ENCODE measurements around the gene EIPR1.

The EIPR1 gene

DNA sequence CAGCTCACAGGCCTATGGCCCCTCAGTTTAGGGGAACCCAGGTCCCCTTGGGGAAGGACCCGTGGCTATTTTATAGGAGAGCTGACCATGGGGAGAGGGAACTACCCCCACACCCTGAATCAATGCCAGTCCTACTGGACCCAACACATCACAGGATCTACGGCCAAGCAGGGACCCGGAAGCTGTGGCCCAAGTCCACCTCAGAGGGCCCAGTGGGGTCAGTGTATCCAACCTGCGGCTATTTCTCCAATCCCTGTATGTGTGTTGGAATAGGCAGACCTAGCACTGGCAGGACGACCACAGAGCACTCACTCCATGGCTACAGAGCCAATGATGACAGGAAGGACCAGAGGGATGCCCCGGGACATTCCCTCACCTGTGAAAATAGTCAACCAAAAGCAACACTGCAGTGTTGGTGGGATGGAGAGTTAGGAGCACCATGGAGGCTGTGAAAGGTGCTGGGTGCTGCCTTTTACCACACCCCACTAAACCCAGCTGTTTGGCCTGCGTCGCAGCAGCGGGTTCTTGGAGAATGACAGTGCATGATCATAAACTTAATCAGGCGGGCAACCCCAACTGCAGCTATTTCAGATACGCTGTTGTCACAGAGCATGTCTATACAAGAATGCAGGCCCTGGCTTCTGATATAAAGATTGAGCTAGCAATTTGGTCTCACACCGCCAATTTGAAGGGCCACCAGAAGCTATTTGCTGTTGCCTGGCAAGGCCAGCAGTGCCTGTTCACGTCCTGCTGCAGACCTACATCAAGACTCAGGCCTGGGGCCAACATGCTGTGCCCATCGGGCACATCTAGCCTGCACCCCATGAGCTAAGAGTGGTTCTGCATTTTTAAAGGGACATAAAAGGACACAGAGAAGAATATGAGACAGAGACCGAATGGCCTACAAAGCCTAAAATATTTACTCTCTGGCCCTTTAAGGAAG, 110.4 kb downstream of the EIPR1 start:
- DNase-seq: no peak
- in situ Hi-C loops (cut with HindIII; ENCODE audit: low pct_ligation_motif_present, low pct_unique_long_range_greater_than_20kb, low sequenced_read_pairs): no loop called here

GRCh38 chr2:3265981-3266924, 111.4 kb downstream of the EIPR1 start:
- DNase-seq: no peak
- in situ Hi-C loops (cut with HindIII; ENCODE audit: low pct_ligation_motif_present, low pct_unique_long_range_greater_than_20kb, low sequenced_read_pairs): no loop called here

GRCh38 chr2:3265471-3265870, 112.1 kb downstream of the EIPR1 start:
- in situ Hi-C loops (cut with HindIII; ENCODE audit: low pct_ligation_motif_present, low pct_unique_long_range_greater_than_20kb, low sequenced_read_pairs): no loop called here
- DNase-seq: no peak

- in situ Hi-C loops (cut with HindIII; ENCODE audit: low pct_ligation_motif_present, low pct_unique_long_range_greater_than_20kb, low sequenced_read_pairs): no loop called here
- no peak for DNase-seq
These were observed 113.4 kb downstream of the EIPR1 start for GRCh38 chr2:3264010-3264744.

GRCh38 chr2:3263487-3263886, 114.1 kb downstream of the EIPR1 start:
- no peak for DNase-seq
- in situ Hi-C loops (cut with HindIII; ENCODE audit: low pct_ligation_motif_present, low pct_unique_long_range_greater_than_20kb, low sequenced_read_pairs): no loop called here

DNA sequence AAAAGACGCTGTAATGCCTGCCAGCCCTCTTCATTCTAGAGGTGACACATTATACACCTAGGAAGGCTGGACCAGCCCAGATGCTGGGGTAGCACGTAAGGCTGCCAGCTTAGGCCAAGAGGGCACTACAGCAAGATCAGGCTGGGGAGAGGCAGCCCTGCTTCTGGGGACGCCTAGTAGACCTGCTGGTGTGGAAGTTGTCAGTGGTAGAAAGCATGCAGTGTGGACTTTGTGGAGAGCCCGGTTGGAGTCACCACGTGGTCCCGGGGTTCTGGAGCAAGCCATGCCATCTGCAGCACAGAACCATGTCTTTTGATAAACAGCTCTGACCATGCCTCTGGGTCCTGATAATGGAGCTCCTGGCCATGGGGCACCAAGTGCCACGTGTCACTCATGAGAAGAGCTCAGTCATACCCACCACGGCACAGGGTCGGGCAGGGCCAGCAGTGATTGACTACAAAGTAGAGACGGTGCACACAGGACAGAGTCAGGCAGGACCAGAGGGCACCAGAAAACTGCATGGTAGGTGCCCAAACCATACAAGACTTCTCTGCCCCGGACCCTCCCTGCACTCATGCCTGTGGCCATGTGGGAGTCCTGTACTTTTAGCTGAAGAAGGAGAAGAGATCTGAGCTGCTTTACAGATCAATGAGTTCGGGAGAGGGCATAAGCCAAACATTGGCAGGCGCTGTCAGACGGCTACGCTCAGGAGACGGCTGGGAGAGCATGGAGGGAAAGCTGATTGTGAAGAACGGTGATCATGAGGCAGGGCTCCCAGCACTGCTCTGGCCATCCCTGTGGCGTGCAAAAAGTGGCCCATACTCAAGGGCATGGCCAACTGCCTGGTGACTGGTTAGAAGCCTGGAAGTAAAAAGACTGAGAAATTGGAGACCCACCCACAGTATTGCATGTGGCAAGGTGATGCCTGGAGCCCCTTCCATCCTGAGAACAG, 114.9 kb downstream of the EIPR1 start:
- in situ Hi-C loops (cut with HindIII; ENCODE audit: low pct_ligation_motif_present, low pct_unique_long_range_greater_than_20kb, low sequenced_read_pairs): no loop called here
- DNase-seq: no peak

GRCh38 chr2:3261511-3261910, 116.1 kb downstream of the EIPR1 start:
- in situ Hi-C loops (cut with HindIII; ENCODE audit: low pct_ligation_motif_present, low pct_unique_long_range_greater_than_20kb, low sequenced_read_pairs): no loop called here
- no peak for DNase-seq

DNA sequence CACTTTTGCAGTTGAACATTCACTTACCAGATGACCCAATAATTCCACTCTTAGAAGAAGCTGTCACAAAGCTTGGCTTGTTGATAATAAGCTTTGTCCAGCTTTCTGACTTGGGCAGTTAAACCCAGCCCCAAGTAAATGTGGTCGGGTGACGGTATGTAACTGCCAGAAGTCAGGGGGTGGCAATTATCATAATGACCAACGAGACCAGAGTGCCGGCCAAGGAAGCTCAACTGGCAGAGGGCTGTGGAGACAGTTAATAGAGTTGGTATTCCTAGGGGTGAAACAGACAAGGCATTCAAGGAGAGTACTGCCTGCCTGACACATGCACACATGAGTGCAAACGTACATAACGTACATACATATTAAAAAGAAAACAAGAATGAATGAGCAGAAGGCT, 116.7 kb downstream of the EIPR1 start:
- in situ Hi-C loops (cut with HindIII; ENCODE audit: low pct_ligation_motif_present, low pct_unique_long_range_greater_than_20kb, low sequenced_read_pairs): no loop called here

DNA sequence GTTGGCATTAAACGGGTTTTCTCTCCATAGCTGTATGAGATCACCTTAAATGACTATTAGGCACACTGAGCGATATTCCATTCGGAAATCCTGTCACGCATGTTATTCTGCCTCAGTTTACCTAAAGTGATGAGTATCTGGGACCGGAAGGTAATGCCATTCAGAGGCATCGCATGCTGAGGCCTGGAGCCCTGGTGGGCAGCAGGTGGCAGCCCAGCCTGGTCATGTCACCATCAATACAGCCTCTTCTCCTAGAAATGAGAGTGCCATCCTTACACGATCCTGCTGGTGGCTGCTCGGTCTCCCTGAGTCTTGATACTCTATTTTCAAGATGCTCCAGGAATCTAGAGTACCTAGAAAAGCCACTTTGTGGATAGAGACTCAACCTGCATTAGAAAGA, 119.8 kb downstream of the EIPR1 start:
- no peak for DNase-seq
- in situ Hi-C loops (cut with HindIII; ENCODE audit: low pct_ligation_motif_present, low pct_unique_long_range_greater_than_20kb, low sequenced_read_pairs): no loop called here

More for the DNA sequence above, 116.7 kb downstream of the EIPR1 start:
- DNase-seq: no peak

GRCh38 chr2:3257166-3257565, 120.5 kb downstream of the EIPR1 start:
- in situ Hi-C loops (cut with HindIII; ENCODE audit: low pct_ligation_motif_present, low pct_unique_long_range_greater_than_20kb, low sequenced_read_pairs): no loop called here
- DNase-seq: no peak

DNA sequence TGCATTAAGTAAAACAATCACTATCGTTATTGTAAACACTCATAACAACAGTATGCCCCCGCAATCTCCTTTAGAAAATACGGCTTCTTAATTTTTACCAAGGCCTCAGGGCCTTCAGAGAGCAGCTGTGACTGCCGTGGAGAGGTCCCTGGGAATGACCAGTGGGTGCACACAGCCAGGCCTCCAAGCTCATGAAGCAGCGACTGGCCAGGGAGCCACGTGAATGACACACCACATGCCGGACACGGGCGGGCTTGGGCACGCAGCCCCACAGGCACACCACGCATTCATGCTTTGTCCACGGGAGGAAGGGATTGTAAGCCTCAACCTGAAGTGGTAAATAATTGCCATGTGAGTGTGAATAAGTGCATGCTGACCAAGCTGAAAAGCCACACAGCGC, 121.0 kb downstream of the EIPR1 start:
- in situ Hi-C loops (cut with HindIII; ENCODE audit: low pct_ligation_motif_present, low pct_unique_long_range_greater_than_20kb, low sequenced_read_pairs): no loop called here
- no peak for DNase-seq

DNA sequence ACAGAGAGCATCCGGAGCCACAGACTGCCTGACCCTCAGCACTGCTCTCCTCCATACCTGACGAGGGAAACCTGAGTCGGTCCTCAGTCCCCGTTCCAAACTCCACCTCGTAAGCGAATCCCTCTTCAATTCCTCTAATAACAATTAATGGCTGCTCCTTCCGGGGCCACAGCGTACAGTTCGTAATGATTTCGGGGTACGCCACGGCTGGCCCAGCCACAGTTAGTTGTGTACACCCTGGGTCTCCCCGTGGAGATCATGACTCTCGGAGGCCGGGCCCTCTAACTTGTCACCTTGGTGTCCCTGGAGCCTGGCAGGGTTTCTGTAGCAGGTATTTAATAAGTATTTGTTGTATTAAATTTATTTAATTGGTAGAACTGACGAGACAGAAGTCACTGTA, 121.5 kb downstream of the EIPR1 start:
- in situ Hi-C loops (cut with HindIII; ENCODE audit: low pct_ligation_motif_present, low pct_unique_long_range_greater_than_20kb, low sequenced_read_pairs): no loop called here
- DNase-seq: no peak

- in situ Hi-C loops (cut with HindIII; ENCODE audit: low pct_ligation_motif_present, low pct_unique_long_range_greater_than_20kb, low sequenced_read_pairs): no loop called here
- peak; percentile 55 for DNase-seq
These were observed 123.1 kb downstream of the EIPR1 start for GRCh38 chr2:3254442-3254941.

DNA sequence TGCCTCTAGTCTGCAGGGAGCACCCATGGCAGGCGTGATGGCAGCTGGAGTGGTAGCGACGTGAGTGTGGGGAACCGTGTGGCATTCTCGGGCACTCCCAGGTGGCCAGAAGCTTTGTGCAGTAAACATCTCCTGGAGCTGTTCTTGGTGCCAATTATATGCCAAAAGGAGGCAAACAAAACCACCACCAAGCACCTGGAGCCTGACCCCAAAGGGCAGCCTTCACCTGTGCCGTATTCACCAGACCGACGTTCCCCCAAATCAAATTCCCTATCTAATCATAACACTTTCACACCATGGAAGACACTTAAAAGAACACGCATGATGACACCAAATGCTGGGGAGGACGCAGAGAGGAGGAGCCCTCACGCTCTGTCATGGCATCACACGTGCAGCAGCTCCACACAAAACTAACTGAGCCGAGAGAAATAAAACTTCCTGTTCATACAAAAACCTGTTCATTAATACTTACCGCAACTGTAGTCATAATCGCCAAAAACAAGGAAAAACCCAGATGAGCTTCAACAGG, 123.6 kb downstream of the EIPR1 start:
- in situ Hi-C loops (cut with HindIII; ENCODE audit: low pct_ligation_motif_present, low pct_unique_long_range_greater_than_20kb, low sequenced_read_pairs): no loop called here
- no peak for DNase-seq

GRCh38 chr2:3251946-3252345, 125.7 kb downstream of the EIPR1 start:
- DNase-seq: no peak
- in situ Hi-C loops (cut with HindIII; ENCODE audit: low pct_ligation_motif_present, low pct_unique_long_range_greater_than_20kb, low sequenced_read_pairs): no loop called here

DNA sequence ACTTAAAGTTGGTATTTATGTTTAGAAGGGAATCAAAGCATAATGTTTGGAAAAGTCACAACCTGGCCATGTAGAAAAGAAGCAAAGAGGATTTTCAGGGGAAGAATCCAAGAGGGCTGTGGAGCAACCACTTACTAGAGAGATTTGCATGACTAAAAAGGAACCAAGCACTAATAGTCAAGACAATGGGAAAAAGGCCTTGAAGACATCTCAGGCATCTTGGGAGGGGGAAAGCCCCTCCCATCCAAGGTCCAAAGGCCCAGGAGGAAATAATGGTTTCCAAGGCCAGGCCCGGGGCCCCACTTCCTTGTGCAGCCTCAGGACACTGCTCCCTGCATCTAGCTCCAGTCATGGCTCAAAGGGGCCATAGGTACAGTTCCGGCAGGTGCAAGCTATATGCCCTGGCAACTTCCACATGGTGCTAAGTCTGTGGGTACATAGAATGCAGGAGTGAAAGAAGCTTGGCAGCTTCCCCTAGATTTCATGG, 128.1 kb downstream of the EIPR1 start:
- in situ Hi-C loops (cut with HindIII; ENCODE audit: low pct_ligation_motif_present, low pct_unique_long_range_greater_than_20kb, low sequenced_read_pairs): no loop called here
- no peak for DNase-seq

DNA sequence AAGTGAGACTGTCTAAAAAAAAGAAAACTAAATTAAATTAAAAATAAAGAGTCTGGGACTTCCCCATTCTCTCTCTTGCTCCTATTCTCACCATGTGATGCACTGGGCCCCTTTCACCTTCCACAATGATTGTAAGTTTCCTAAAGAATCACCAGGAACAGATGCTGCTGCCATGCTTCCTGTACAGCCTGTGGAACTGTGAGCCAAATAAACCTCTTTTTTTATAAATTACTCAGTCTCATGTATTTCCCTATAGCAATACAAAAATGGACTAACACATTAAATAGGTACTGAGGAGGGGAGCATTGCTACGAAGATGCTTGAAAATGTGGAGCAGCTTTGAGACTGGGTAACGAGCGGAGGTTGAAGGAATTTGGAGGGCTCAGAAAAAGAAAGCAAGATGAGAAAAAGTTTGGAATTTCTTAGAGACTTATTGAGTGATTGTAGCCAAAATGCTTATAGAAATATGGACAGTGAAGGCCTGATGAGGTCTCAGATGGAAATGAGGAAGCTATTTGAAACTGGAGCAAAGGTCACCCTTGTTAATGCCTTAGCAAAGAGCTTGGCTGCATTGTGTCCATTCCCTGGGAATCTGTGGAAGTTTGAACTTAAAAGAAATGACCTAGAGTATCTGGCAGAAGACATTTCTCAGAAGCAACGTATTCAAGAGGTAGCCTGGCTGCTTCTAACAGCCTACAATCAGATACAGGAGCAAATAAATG, 128.7 kb downstream of the EIPR1 start:
- DNase-seq: no peak
- in situ Hi-C loops (cut with HindIII; ENCODE audit: low pct_ligation_motif_present, low pct_unique_long_range_greater_than_20kb, low sequenced_read_pairs): no loop called here

Measured in ACHN (cell line).